ENCODE data around the gene WDSUB1. TPM values are rescaled to one million over a fixed set of nuclear protein-coding genes. Genes with fewer than 3 reads are reported as not detected.

Gene WDSUB1
- total RNA-seq, 1 donor from 2014 or later: not detected

GRCh38 chr2:159232456-159233170 is 53.9 kb downstream of the WDSUB1 start:
- H3K27me3 ChIP-seq: no peaks in the 10 kb centered on the region
- no peak for TF ChIP-seq CTCF (IDR thresholded peaks at IDR 0.05)
- H3K4me3 ChIP-seq: no peak overlapping the region
- H3K36me3 ChIP-seq: peaks cover 37 to 61% of the 10 kb centered on the region in 2 donors
- no peak for DNase-seq (ENCODE audit: low spot score in 2 of 2)
- no peak overlapping the region for H3K27ac ChIP-seq
- no peaks in the 10 kb centered on the region for H3K9me3 ChIP-seq
- intact Hi-C loops (cut with DNase I): no loop called here
- no peaks in the 10 kb centered on the region for H3K4me1 ChIP-seq

- H3K27ac ChIP-seq: no peak overlapping the region
- no peak for TF ChIP-seq CTCF (IDR thresholded peaks at IDR 0.05)
- DNase-seq (ENCODE audit: low spot score in 2 of 2): no peak
- no peaks in the 10 kb centered on the region for H3K27me3 ChIP-seq
- no peaks in the 10 kb centered on the region for H3K9me3 ChIP-seq
- no peaks in the 10 kb centered on the region for H3K4me1 ChIP-seq
- intact Hi-C loops (cut with DNase I): no loop called here
- H3K4me3 ChIP-seq: no peak overlapping the region
- H3K36me3 ChIP-seq: peaks cover 28 to 48% of the 10 kb centered on the region in 2 donors
Observed at GRCh38 chr2:159230145-159230877, 56.2 kb downstream of the WDSUB1 start.

GRCh38 chr2:159229476-159230144 is 56.9 kb downstream of the WDSUB1 start:
- H3K36me3 ChIP-seq: peaks cover 31 to 50% of the 10 kb centered on the region in 2 donors
- H3K27ac ChIP-seq: no peak overlapping the region
- no peaks in the 10 kb centered on the region for H3K9me3 ChIP-seq
- H3K27me3 ChIP-seq: no peaks in the 10 kb centered on the region
- H3K4me3 ChIP-seq: no peak overlapping the region
- no peak for TF ChIP-seq CTCF (IDR thresholded peaks at IDR 0.05)
- no peak for DNase-seq (ENCODE audit: low spot score in 2 of 2)
- no peaks in the 10 kb centered on the region for H3K4me1 ChIP-seq
- intact Hi-C loops (cut with DNase I): no loop called here

GRCh38 chr2:159228081-159228581 is 58.4 kb downstream of the WDSUB1 start:
- Histone ChIP-seq H3K27ac (peak overlapping the region in 1 of 2 donors; percentile 20), H3K9me3 (no peaks in the 10 kb centered on the region), H3K4me1 (no peaks in the 10 kb centered on the region), H3K27me3 (no peaks in the 10 kb centered on the region), H3K4me3 (no peak overlapping the region), H3K36me3 (peaks cover 42 to 59% of the 10 kb centered on the region in 2 donors)
- DNase-seq (ENCODE audit: low spot score in 2 of 2): no peak
- intact Hi-C loops (cut with DNase I): no loop called here
- TF ChIP-seq CTCF (IDR thresholded peaks at IDR 0.05): no peak

- no peak overlapping the region for H3K4me3 ChIP-seq
- H3K27ac ChIP-seq: no peak overlapping the region
- no peaks in the 10 kb centered on the region for H3K4me1 ChIP-seq
- intact Hi-C loops (cut with DNase I): no loop called here
- no peaks in the 10 kb centered on the region for H3K27me3 ChIP-seq
- no peaks in the 10 kb centered on the region for H3K9me3 ChIP-seq
- H3K36me3 ChIP-seq: peaks cover 42 to 65% of the 10 kb centered on the region in 2 donors
- no peak for DNase-seq (ENCODE audit: low spot score in 2 of 2)
- no peak for TF ChIP-seq CTCF (IDR thresholded peaks at IDR 0.05)
Observed at GRCh38 chr2:159227467-159227866, 59.0 kb downstream of the WDSUB1 start.

All from ascending aorta (tissue), 2 donors.